Uterus (tissue), 2 donors: Measurements from ENCODE around the gene NUP107.

Experiments used
- POLR2A ChIP-seq, 2 donors: fragments of 450-650 bp; IDR thresholded peaks; one replicate each; pipeline ENCODE4 v1.6.1; 2016; ENCODE audit warnings: antibody characterized with exemption in 2 of 2, mild to moderate bottlenecking in 1 of 2, moderate library complexity in 1 of 2
- TF ChIP-seq, protein P1 (sequence below), 4 experiments: fragments of 200-600 bp in 2 of 4; fragments of 450-650 bp in 2 of 4; sonication (generic) in 2 of 4; IDR thresholded peaks; one replicate each; pipeline ENCODE4 v1.5.1; 2016 to 2019; ENCODE audit warnings: antibody characterized with exemption in 4 of 4, mild to moderate bottlenecking in 2 of 4, moderate library complexity in 1 of 4

DNA sequence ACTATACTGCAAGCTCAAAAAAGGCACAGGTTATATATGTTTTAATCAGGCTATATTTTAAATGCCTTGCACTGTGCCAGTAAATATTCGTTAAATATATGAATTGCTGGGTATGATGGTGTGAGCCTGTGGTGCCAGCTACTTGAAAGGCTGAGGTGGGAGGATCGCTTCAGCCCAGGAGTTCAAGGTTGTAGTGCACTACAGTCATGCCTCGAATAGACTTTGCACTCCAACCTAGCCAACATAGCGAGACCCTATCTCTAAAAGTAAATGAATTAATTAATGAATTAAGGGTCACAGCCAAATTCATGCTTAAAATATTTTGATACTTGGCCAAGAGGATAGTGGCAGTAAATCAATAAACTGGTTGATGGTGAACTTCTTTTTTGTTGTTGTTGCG lies 99.0 kb downstream of the NUP107 start:
- TF ChIP-seq POLR2A (IDR thresholded peaks at IDR 0.05): no peak
- TF ChIP-seq, protein P1, sequence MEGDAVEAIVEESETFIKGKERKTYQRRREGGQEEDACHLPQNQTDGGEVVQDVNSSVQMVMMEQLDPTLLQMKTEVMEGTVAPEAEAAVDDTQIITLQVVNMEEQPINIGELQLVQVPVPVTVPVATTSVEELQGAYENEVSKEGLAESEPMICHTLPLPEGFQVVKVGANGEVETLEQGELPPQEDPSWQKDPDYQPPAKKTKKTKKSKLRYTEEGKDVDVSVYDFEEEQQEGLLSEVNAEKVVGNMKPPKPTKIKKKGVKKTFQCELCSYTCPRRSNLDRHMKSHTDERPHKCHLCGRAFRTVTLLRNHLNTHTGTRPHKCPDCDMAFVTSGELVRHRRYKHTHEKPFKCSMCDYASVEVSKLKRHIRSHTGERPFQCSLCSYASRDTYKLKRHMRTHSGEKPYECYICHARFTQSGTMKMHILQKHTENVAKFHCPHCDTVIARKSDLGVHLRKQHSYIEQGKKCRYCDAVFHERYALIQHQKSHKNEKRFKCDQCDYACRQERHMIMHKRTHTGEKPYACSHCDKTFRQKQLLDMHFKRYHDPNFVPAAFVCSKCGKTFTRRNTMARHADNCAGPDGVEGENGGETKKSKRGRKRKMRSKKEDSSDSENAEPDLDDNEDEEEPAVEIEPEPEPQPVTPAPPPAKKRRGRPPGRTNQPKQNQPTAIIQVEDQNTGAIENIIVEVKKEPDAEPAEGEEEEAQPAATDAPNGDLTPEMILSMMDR (IDR thresholded peaks at IDR 0.05): no peak
